Heart left ventricle (tissue), 16 donors: ENCODE results near the gene COL8A2. TPM values are rescaled to one million over a fixed set of nuclear protein-coding genes. Genes with fewer than 3 reads are reported as not detected.

Source experiments
- ATAC-seq, 4 donors: fragments of 200-7000 bp; cut with Tn5 transposase; one replicate each; pipeline ENCODE4 v1.9.1; 2020 to 2022; ENCODE audit warnings: moderate library complexity in 4 of 4, mild to moderate bottlenecking in 3 of 4, moderate number of reproducible peaks in 1 of 4
- DNase-seq, 5 donors: peaks; one replicate each; pipeline ENCODE4 v3.0.0-alpha.2; 2020
- H3K27ac ChIP-seq, 12 donors: fragments of 200-600 bp; sonication (generic) in 4 of 12; one replicate each; pipeline versions ENCODE4 v1.5.0 to v1.8.0; 2016 to 2022; ENCODE audit warnings: mild to moderate bottlenecking in 2 of 12
- H3K27me3 ChIP-seq, 9 donors: fragments of 200-600 bp; sonication (generic) in 2 of 9; one replicate each; pipeline versions ENCODE4 v1.5.1 to v1.8.0; 2016 to 2022; ENCODE audit warnings: mild to moderate bottlenecking in 3 of 9
- H3K36me3 ChIP-seq, 9 donors: fragments of 200-600 bp; sonication (generic) in 2 of 9; one replicate each; pipeline versions ENCODE4 v1.5.0 to v1.8.0; 2018 to 2022; ENCODE audit warnings: mild to moderate bottlenecking in 2 of 9
- H3K4me1 ChIP-seq, 12 donors: fragments of 200-600 bp; sonication (generic) in 4 of 12; one replicate each; pipeline versions ENCODE4 v1.5.0 to v1.8.0; 2016 to 2022; ENCODE audit warnings: mild to moderate bottlenecking in 3 of 12
- H3K4me3 ChIP-seq, 12 donors: fragments of 200-600 bp; sonication (generic) in 4 of 12; one replicate each; pipeline versions ENCODE4 v1.5.0 to v1.8.0; 2017 to 2022; ENCODE audit warnings: mild to moderate bottlenecking in 9 of 12, moderate library complexity in 4 of 12
- H3K9me3 ChIP-seq, 12 donors: fragments of 200-600 bp; sonication (generic) in 4 of 12; one replicate each; pipeline versions ENCODE4 v1.5.0 to v1.8.0; 2016 to 2022; ENCODE audit warnings: mild to moderate bottlenecking in 1 of 12
- CTCF ChIP-seq, 12 donors: fragments of 200-600 bp; sonication (generic) in 4 of 12; IDR thresholded peaks; one replicate each; pipeline versions ENCODE4 v1.5.0 to v1.8.0; 2018 to 2022; ENCODE audit warnings: antibody characterized with exemption in 12 of 12, mild to moderate bottlenecking in 5 of 12
- POLR2A ChIP-seq, 2 donors: fragments of 450-650 bp; IDR thresholded peaks; one replicate each; pipeline ENCODE4 v1.6.1; 2017; ENCODE audit warnings: antibody characterized with exemption in 2 of 2, mild to moderate bottlenecking in 2 of 2, moderate library complexity in 2 of 2
- WGBS, 4 donors: extraction: QIAGEN DNeasy Blood & Tissue Kit in 2 of 4; methylation state at CpG; one replicate each; pipeline versions ENCODE4 v1.1.5 to v1.1.7; 2013 to 2018; 5-methylcytosine and 5-hydroxymethylcytosine counted together
- intact Hi-C, 10 donors: fragments of 100-400 bp; cut with DNase I; formaldehyde crosslinking; loops; one replicate each; pipeline versions ENCODE4 v1.11.1 to v1.14.2; 2022
- polyA plus RNA-seq, 2 donors: library from polyadenylated mRNA; stranded (reverse); fragments of 200-250 nt; gene quantifications; one replicate each; pipeline ENCODE4 v1.2.3, GENCODE V29; 2013
- total RNA-seq, 9 donors: library from RNA; depleted of rRNA in 2 of 9; stranded (reverse); fragments of >200 nt in 2 of 9; fragmentation: NEBNext Ultra II Directional in 3 of 9; extraction: Animal tissue kit (Norgen Biotek cat#: 25700) in 3 of 9; gene quantifications; one replicate each; pipeline versions ENCODE4 v1.1.0 to v1.2.4, GENCODE V29; 2016 to 2023
- donor health status: ischemic (EF 13 %, LVEDD 7.1; RV severe dilation, severe dysfunction).
- donor health status: healthy with polysubstance abuse.
- donor health status: DM: no; HTN: yes; CAD: no.
- donor health status: DM: no; HTN: no; CAD: no.
- donor health status: ischemic (EF 25% LVEDD 6.9; RV normal size, moderate dysfunction).
- donor health status: ischemic (EF 25% LVEDD 5.7; RV mildly dilated, moderate dysfunction).
- donor health status: healthy.
- donor health status: DM: yes; HTN: yes; CAD: no.
- donor health status: ischemic (EF 35%, LVEDD 5.7; RV mildly dilated, moderate dysfunction).
- donor health status: nonischemic (EF 11% LVEDD 7.7; RV severe dilation, severe dysfunction).
- donor health status: DM: yes; HTN: yes; CAD: no.
- donor health status: PGD.
- donor health status: ischemic (EF 29% LVEDD 5.4; RV normal size, mild dysfunction).
- donor health status: nonischemic (EF 23%, LVEDD 6.1; RV moderate dilation, normal function).

Gene COL8A2
- total and polyA plus RNA-seq, 11 donors = 0.33 to 2.6 (median 0.60) TPM

- DNase-seq = no peak
- Histone ChIP-seq H3K36me3 (no peaks in the 10 kb centered on the region), H3K27ac (no peak overlapping the region), H3K4me3 (no peak overlapping the region), H3K4me1 (peaks cover 0 to 14% (median 7%) of the 10 kb centered on the region in 12 donors), H3K9me3 (no peaks in the 10 kb centered on the region), H3K27me3 (peaks cover 0 to 26% (median 5%) of the 10 kb centered on the region in 9 donors)
- 73 to 79% (median 77%) methylated on average over 3 of the region's 3 CpGs for WGBS, 4 donors
- no peak for TF ChIP-seq POLR2A (IDR thresholded peaks at IDR 0.05)
- TF ChIP-seq CTCF (IDR thresholded peaks at IDR 0.05) = no peak
- intact Hi-C loops = loop anchor here in 2 of 10 donors (10.0 kb wide), 2 partner anchors 197 to 227 kb away; partner anchors contain the start of gene AGO1 (in 1 of the 2)
- no peak for ATAC-seq
These were observed 43.0 kb downstream of the COL8A2 start for GRCh38 chr1:36081926-36082485.

GRCh38 chr1:36080801-36081200 lies 44.2 kb downstream of the COL8A2 start:
- 59 to 77% (median 65%) methylated on average over 6 of the region's 6 CpGs for WGBS, 4 donors
- DNase-seq = no peak

GRCh38 chr1:36080236-36080635 lies 44.8 kb downstream of the COL8A2 start:
- Histone ChIP-seq H3K4me3 (no peak overlapping the region), H3K27ac (no peak overlapping the region), H3K4me1 (peaks cover 0 to 14% (median 7%) of the 10 kb centered on the region in 12 donors), H3K36me3 (no peaks in the 10 kb centered on the region), H3K27me3 (peaks cover 0 to 23% (median 5%) of the 10 kb centered on the region in 9 donors), H3K9me3 (no peaks in the 10 kb centered on the region)
- ATAC-seq (no peak), DNase-seq (no peak)
- 55 to 59% (median 57%) methylated on average over 3 of the region's 3 CpGs for WGBS, 4 donors
- no peak for TF ChIP-seq CTCF (IDR thresholded peaks at IDR 0.05)
- TF ChIP-seq POLR2A (IDR thresholded peaks at IDR 0.05) = no peak
- intact Hi-C loops = loop anchor here in 2 of 10 donors (10.0 kb wide), 2 partner anchors 195 to 225 kb away; partner anchors contain the start of gene AGO1 (in 1 of the 2)

More at GRCh38 chr1:36080801-36081200, 44.2 kb downstream of the COL8A2 start:
- H3K9me3 ChIP-seq = no peaks in the 10 kb centered on the region
- no peaks in the 10 kb centered on the region for H3K36me3 ChIP-seq
- ATAC-seq = no peak
- H3K27ac ChIP-seq = no peak overlapping the region
- TF ChIP-seq CTCF (IDR thresholded peaks at IDR 0.05) (no peak), POLR2A (IDR thresholded peaks at IDR 0.05) (no peak)
- intact Hi-C loops = loop anchor here in 2 of 10 donors (10.0 kb wide), 2 partner anchors 196 to 226 kb away; partner anchors contain the start of gene AGO1 (in 1 of the 2)
- H3K27me3 ChIP-seq = peaks cover 0 to 26% (median 5%) of the 10 kb centered on the region in 9 donors
- peaks cover 0 to 14% (median 7%) of the 10 kb centered on the region in 12 donors for H3K4me1 ChIP-seq
- H3K4me3 ChIP-seq = no peak overlapping the region

- Histone ChIP-seq H3K27me3 (no peaks in the 10 kb centered on the region), H3K36me3 (no peaks in the 10 kb centered on the region), H3K27ac (no peak overlapping the region), H3K9me3 (no peaks in the 10 kb centered on the region), H3K4me3 (no peak overlapping the region), H3K4me1 (no peaks in the 10 kb centered on the region)
- 50 to 64% (median 56%) methylated on average over 4 of the region's 4 CpGs for WGBS, 4 donors
- intact Hi-C loops = no loop called here
- no peak for TF ChIP-seq CTCF (IDR thresholded peaks at IDR 0.05)
- TF ChIP-seq POLR2A (IDR thresholded peaks at IDR 0.05) = no peak
- ATAC-seq = no peak
- DNase-seq = no peak
These were observed 47.9 kb downstream of the COL8A2 start for GRCh38 chr1:36076979-36077573.
